Measurements from ENCODE around the gene ZNF879.
A peak's percentile ranks its signal among the peaks of the same experiment; 100 is the strongest.

The ZNF879 gene

GRCh38 chr5:179060116-179061008, 36.8 kb downstream of the ZNF879 start, which contains the start of gene ZNF354C:
Gene ZNF354C (plus strand): TSS chr5:179060373. CDS start chr5:179062069, 1,696 bp downstream.
- peak; percentile 99 for ATAC-seq
- TF ChIP-seq RARB (CRISPR knock-in tag; IDR thresholded peaks at IDR 0.05) (no peak), ZFP3 (CRISPR knock-in tag; IDR thresholded peaks at IDR 0.05) (peak; percentile 59; the same call in 1 of the 2 replicates), SNAI2 (CRISPR knock-in tag; IDR thresholded peaks at IDR 0.05) (peak; percentile 62; the same call in 1 of the 2 replicates), ISL1 (CRISPR knock-in tag; IDR thresholded peaks at IDR 0.05) (no peak)

- TF ChIP-seq CSDC2 (CRISPR knock-in tag; IDR thresholded peaks at IDR 0.05) (no peak), ZC3H10 (CRISPR knock-in tag; IDR thresholded peaks at IDR 0.05) (no peak)
- ATAC-seq, result no peak
Observed at GRCh38 chr5:179061025-179061424, 37.4 kb downstream of the ZNF879 start.

- TF ChIP-seq ARNTL (CRISPR knock-in tag; IDR thresholded peaks at IDR 0.05; ENCODE audit: borderline replicate concordance, low read depth) (no peak), CSDC2 (CRISPR knock-in tag; IDR thresholded peaks at IDR 0.05) (no peak), GLIS3 (CRISPR knock-in tag; IDR thresholded peaks at IDR 0.05) (no peak), PPARA (CRISPR knock-in tag; IDR thresholded peaks at IDR 0.05; ENCODE audit: borderline replicate concordance) (no peak), SNAI2 (CRISPR knock-in tag; IDR thresholded peaks at IDR 0.05) (no peak), BACH2 (CRISPR knock-in tag; IDR thresholded peaks at IDR 0.05; ENCODE audit: borderline replicate concordance) (no peak), RARB (CRISPR knock-in tag; IDR thresholded peaks at IDR 0.05) (no peak), POU6F1 (CRISPR knock-in tag; IDR thresholded peaks at IDR 0.05; ENCODE audit: borderline replicate concordance, low read depth) (no peak), TOX (CRISPR knock-in tag; IDR thresholded peaks at IDR 0.05; ENCODE audit: borderline replicate concordance) (no peak), PATZ1 (CRISPR knock-in tag; IDR thresholded peaks at IDR 0.05; ENCODE audit: borderline replicate concordance) (no peak), OSR1 (CRISPR knock-in tag; IDR thresholded peaks at IDR 0.05) (no peak), ZC3H10 (CRISPR knock-in tag; IDR thresholded peaks at IDR 0.05) (no peak), ZNF8 (CRISPR knock-in tag; IDR thresholded peaks at IDR 0.05) (no peak)
- ATAC-seq, result no peak
Observed at GRCh38 chr5:179065703-179066102, 42.1 kb downstream of the ZNF879 start.

GRCh38 chr5:179079165-179079987, 55.8 kb downstream of the ZNF879 start:
- no peak for ATAC-seq
- no peak for TF ChIP-seq SNAI2 (CRISPR knock-in tag; IDR thresholded peaks at IDR 0.05)
- TF ChIP-seq TSHZ2 (CRISPR knock-in tag; IDR thresholded peaks at IDR 0.05), result no peak
- no peak for TF ChIP-seq ZC3H10 (CRISPR knock-in tag; IDR thresholded peaks at IDR 0.05)
- TF ChIP-seq BACH2 (CRISPR knock-in tag; IDR thresholded peaks at IDR 0.05; ENCODE audit: borderline replicate concordance), result no peak
- TF ChIP-seq PPARA (CRISPR knock-in tag; IDR thresholded peaks at IDR 0.05; ENCODE audit: borderline replicate concordance), result no peak
- no peak for TF ChIP-seq PATZ1 (CRISPR knock-in tag; IDR thresholded peaks at IDR 0.05; ENCODE audit: borderline replicate concordance)
- no peak for TF ChIP-seq ESRRG (CRISPR knock-in tag; IDR thresholded peaks at IDR 0.05)
- TF ChIP-seq TCF4 (CRISPR knock-in tag; IDR thresholded peaks at IDR 0.05; ENCODE audit: borderline replicate concordance), result no peak
- no peak for TF ChIP-seq ZNF565 (CRISPR knock-in tag; conservative IDR thresholded peaks at IDR 0.05; ENCODE audit: low read depth)
- TF ChIP-seq CREB5 (CRISPR knock-in tag; IDR thresholded peaks at IDR 0.05; ENCODE audit: low read depth), result no peak
- no peak for TF ChIP-seq CSRNP3 (CRISPR knock-in tag; IDR thresholded peaks at IDR 0.05)
- TF ChIP-seq RARB (CRISPR knock-in tag; IDR thresholded peaks at IDR 0.05), result no peak
- no peak for TF ChIP-seq OSR1 (CRISPR knock-in tag; IDR thresholded peaks at IDR 0.05)
- TF ChIP-seq ZFP3 (CRISPR knock-in tag; IDR thresholded peaks at IDR 0.05), result no peak
- no peak for TF ChIP-seq CSDC2 (CRISPR knock-in tag; IDR thresholded peaks at IDR 0.05)
- TF ChIP-seq ISL1 (CRISPR knock-in tag; IDR thresholded peaks at IDR 0.05), result no peak
